Lower leg skin (tissue), 4 donors: ENCODE measurements around the gene VPS4A. TPM values are rescaled to one million over a fixed set of nuclear protein-coding genes. Genes with fewer than 3 reads are reported as not detected.
A peak's percentile ranks its signal among the peaks of the same experiment; 100 is the strongest.

Experiments used
- DNase-seq, 2 donors: peaks; one replicate each; pipeline ENCODE4 v3.0.0-alpha.2; 2019; ENCODE audit warnings: low spot score in 2 of 2
- H3K4me3 ChIP-seq: fragments of 200-600 bp; sonication (generic); 2 replicates; pipeline ENCODE4 v1.5.1; 2017; ENCODE audit warnings: mild to moderate bottlenecking, low read depth; ENCODE audit not compliant: poor library complexity, severe bottlenecking
- CTCF ChIP-seq, 3 donors: fragments of 450-650 bp; IDR thresholded peaks; one replicate each; pipeline ENCODE4 v1.5.1; 2016; ENCODE audit warnings: antibody characterized with exemption in 3 of 3, mild to moderate bottlenecking in 3 of 3, moderate library complexity in 2 of 3
- POLR2A ChIP-seq, 2 donors: fragments of 450-650 bp; IDR thresholded peaks; one replicate each; pipeline ENCODE4 v1.6.1; 2016 to 2017; ENCODE audit warnings: antibody characterized with exemption in 2 of 2, mild to moderate bottlenecking in 1 of 2, moderate library complexity in 1 of 2
- WGBS, 2 donors: methylation state at CpG; one replicate each; pipeline ENCODE4 v1.1.5; 2018; 5-methylcytosine and 5-hydroxymethylcytosine counted together
- intact Hi-C: fragments of 100-400 bp; cut with DNase I; formaldehyde crosslinking; loops from one replicate; pipeline ENCODE4 v1.15.0; 2023; ENCODE audit warnings: low total_unique reads
- total RNA-seq, 4 donors: library from RNA; depleted of rRNA; stranded (reverse); fragments of >200 nt; gene quantifications; one replicate each; pipeline ENCODE4 v1.1.0, GENCODE V29; 2016

VPS4A gene
- total RNA-seq = 10 to 100 TPM; 34.8 to 57.5 (median 35.6) TPM

GRCh38 chr16:69310653-69311532, at the start of gene VPS4A:
VPS4A (plus strand) TSS chr16:69311350; CDS start chr16:69311512, 162 bp downstream.
- 11 to 33% methylated on average over 18 to 56 of the region's 70 CpGs for WGBS, 2 donors
- H3K4me3 ChIP-seq = peak within 1 kb of the TSS; percentile 74
- intact Hi-C loops = no loop called here
- TF ChIP-seq POLR2A (IDR thresholded peaks at IDR 0.05) = peak in 1 of 2 donors; percentile 20
- TF ChIP-seq CTCF (IDR thresholded peaks at IDR 0.05) = no peak
- DNase-seq = peak; percentile 95 to 99

- WGBS, 2 donors = 54 to 70% methylated on average over 4 of the region's 4 CpGs
- TF ChIP-seq CTCF (IDR thresholded peaks at IDR 0.05) = no peak
- TF ChIP-seq POLR2A (IDR thresholded peaks at IDR 0.05) = no peak
- intact Hi-C loops = no loop called here
- no peak for DNase-seq
- H3K4me3 ChIP-seq = no peak overlapping the region
Measured at GRCh38 chr16:69266334-69267063, 44.7 kb upstream of the VPS4A start.

- DNase-seq = no peak
- no peak for TF ChIP-seq POLR2A (IDR thresholded peaks at IDR 0.05)
- H3K4me3 ChIP-seq = no peak overlapping the region
- intact Hi-C loops = no loop called here
- whole genome bisulfite sequencing, 2 donors = 91 to 93% methylated on average over 4 of the region's 4 CpGs
Measured at GRCh38 chr16:69267633-69268032, 43.5 kb upstream of the VPS4A start.

- no peak overlapping the region for H3K4me3 ChIP-seq
- 81 to 82% methylated on average over 3 of the region's 3 CpGs for WGBS, 2 donors
- intact Hi-C loops = no loop called here
- no peak for DNase-seq
- TF ChIP-seq POLR2A (IDR thresholded peaks at IDR 0.05) (no peak), CTCF (IDR thresholded peaks at IDR 0.05) (no peak)
Measured at GRCh38 chr16:69270395-69270794, 40.8 kb upstream of the VPS4A start.

- TF ChIP-seq CTCF (IDR thresholded peaks at IDR 0.05) = no peak
- no peak for TF ChIP-seq POLR2A (IDR thresholded peaks at IDR 0.05)
- intact Hi-C loops = no loop called here
- no peak overlapping the region for H3K4me3 ChIP-seq
- no peak for DNase-seq
- 83 to 91% methylated on average over 2 of the region's 2 CpGs for WGBS, 2 donors
Measured at GRCh38 chr16:69270831-69271230, 40.3 kb upstream of the VPS4A start.

GRCh38 chr16:69273009-69273408, 38.1 kb upstream of the VPS4A start:
- WGBS, 2 donors = 81 to 83% methylated on average over 4 of the region's 4 CpGs
- intact Hi-C loops = no loop called here
- no peak overlapping the region for H3K4me3 ChIP-seq
- no peak for DNase-seq
- TF ChIP-seq CTCF (IDR thresholded peaks at IDR 0.05) = no peak
- no peak for TF ChIP-seq POLR2A (IDR thresholded peaks at IDR 0.05)
